ENCODE results near the gene TPSG1.
"Not testable (repeated sequence)": the region's sequence is repeated elsewhere in the genome, so short reads cannot be mapped to it uniquely, and the experiment has no call there.

The TPSG1 gene

GRCh38 chr16:1232049-1232748, 7.1 kb upstream of the TPSG1 start:
- not testable (repeated sequence) for DNase-seq (ENCODE audit: low read depth in 2 of 2, low spot score in 1 of 2)

GRCh38 chr16:1231301-1231700, 6.2 kb upstream of the TPSG1 start:
- not testable (repeated sequence) for DNase-seq (ENCODE audit: low read depth in 2 of 2, low spot score in 1 of 2)

- not testable (repeated sequence) for DNase-seq (ENCODE audit: low read depth in 2 of 2, low spot score in 1 of 2)
Measured at GRCh38 chr16:1230471-1231212, 5.6 kb upstream of the TPSG1 start.

- DNase-seq (ENCODE audit: low read depth in 2 of 2, low spot score in 1 of 2) = not testable (repeated sequence)
Measured at GRCh38 chr16:1230084-1230470, 5.0 kb upstream of the TPSG1 start, which contains the start of gene TPSB2. TSS of gene TPSB2 (minus strand) at chr16:1230184. CDS start at chr16:1229951, 233 bp downstream.

DNA sequence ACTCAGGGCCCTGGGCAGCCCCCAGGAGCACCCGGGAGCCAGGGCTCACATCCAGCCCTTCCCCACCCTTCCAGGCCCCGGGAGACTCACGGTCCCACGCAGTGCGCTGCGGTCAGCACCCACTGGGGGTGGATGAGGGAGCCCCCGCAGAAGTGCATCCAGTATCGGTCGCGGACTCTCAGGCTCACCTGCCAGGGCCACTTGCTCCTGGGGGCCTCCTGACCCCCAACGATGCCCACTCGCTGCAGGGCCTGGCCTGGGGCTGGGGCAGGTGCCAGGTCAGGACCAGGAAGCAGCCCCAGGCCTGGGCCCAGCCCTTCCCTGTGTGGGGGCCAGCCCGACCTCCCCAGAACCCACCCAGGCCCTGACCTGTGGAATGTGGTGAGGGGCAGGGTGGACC, 4.4 kb upstream of the TPSG1 start:
- DNase-seq (ENCODE audit: low read depth in 2 of 2, low spot score in 1 of 2) = not testable (repeated sequence)

- not testable (repeated sequence) for DNase-seq (ENCODE audit: low read depth in 2 of 2, low spot score in 1 of 2)
Measured at GRCh38 chr16:1228227-1228626, 3.2 kb upstream of the TPSG1 start.

DNA sequence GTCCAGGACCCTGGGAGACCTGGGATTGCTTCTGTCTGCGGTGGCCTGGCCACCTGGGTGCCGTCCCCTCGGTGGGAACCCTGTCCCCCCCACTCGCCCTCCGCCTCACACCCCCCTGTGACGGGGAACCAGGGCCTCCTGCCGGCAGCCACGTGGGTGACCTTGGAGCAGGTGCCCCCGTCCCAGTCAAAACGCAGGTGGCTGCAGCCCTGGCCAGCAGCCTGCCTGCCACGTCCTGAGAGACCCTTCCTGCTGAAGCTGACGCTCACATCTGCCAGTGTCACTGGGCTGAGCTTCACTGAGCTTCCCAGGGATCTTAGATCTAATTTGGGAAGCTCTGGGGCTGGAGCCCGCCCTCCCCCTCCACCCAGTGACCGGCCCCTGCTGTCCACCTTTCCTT, 1.6 kb upstream of the TPSG1 start:
- not testable (repeated sequence) for DNase-seq (ENCODE audit: low read depth in 2 of 2, low spot score in 1 of 2)

- not testable (repeated sequence) for DNase-seq (ENCODE audit: low read depth in 2 of 2, low spot score in 1 of 2)
Measured at GRCh38 chr16:1225728-1226311, 752 bp upstream of the TPSG1 start.

- DNase-seq (ENCODE audit: low read depth in 2 of 2, low spot score in 1 of 2) = no peak
Measured at GRCh38 chr16:1224558-1224957, 510 bp downstream of the TPSG1 start.

- no peak for DNase-seq (ENCODE audit: low read depth in 2 of 2, low spot score in 1 of 2)
Measured at GRCh38 chr16:1223355-1224214, 1.5 kb downstream of the TPSG1 start.

- no peak for DNase-seq (ENCODE audit: low read depth in 2 of 2, low spot score in 1 of 2)
Measured at GRCh38 chr16:1222553-1223354, 2.3 kb downstream of the TPSG1 start.

DNA sequence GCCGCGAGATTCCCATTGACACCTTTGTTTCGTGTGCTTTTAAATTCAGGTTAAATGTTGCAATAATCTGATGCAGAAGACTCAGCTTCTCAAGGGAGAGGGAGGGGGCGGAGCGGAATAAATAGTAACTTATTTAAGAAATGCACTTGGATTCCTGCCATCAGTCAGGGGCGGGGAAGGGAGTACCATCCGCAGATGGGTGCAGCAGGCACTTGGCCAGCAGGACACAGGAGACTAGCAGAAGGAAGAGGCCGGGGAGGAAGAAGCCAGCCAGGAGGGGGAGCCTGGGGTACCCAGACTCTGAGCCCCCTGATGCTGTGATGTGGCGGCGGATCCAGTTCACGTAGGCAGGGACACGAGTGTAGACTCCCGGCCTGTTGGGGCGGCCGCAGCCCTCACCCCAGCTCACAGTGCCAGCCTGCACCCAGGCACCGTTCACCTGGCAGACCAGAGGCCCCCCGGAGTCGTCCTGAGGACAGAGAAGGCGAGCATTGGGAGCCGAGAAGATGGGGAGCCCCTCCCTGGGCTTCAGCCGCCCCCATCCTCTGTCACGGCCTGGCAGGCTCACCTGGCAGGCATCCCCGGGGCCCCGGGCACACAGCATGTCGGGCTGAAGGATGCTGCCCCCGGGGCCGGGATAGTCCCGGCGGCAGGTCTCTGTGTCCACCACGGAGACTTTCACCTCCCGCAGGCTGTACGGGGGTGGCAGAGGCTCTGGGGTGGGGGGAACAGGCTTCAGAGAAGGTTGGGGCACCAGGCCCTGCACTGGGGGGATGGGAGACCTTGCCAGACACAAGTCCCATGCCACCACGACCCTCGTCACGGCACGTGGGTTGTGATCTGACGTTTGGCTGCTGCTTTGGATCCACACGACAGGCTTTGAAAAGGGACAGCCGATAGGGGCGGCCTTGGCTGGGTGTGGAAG, 3.2 kb downstream of the TPSG1 start:
- DNase-seq (ENCODE audit: low read depth in 2 of 2, low spot score in 1 of 2) = no peak

DNA sequence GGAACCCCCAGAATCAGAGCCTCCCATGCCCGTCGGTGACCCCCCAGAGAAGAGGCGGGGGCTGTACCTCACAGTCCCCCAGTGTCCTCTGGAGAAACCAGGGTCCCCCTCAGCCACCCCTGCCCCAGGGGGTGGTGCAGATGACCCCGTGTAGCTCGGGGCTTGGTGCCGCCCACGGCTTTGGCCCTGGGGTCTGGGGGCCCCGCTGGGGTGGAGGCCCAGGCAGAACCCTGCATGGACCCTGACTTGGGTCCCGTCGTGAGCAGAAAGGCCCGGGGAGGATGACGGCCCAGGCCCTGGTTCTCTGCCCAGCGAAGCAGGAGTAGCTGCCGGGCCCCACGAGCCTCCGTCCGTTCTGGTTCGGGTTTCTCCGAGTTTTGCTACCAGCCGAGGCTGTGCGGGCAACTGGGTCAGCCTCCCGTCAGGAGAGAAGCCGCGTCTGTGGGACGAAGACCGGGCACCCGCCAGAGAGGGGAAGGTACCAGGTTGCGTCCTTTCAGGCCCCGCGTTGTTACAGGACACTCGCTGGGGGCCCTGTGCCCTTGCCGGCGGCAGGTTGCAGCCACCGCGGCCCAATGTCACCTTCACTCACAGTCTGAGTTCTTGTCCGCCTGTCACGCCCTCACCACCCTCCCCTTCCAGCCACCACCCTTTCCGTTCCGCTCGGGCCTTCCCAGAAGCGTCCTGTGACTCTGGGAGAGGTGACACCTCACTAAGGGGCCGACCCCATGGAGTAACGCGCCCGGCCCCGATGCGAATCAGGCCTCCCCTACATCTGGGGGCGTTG, 4.0 kb downstream of the TPSG1 start:
- no peak for DNase-seq (ENCODE audit: low read depth in 2 of 2, low spot score in 1 of 2)

DNA sequence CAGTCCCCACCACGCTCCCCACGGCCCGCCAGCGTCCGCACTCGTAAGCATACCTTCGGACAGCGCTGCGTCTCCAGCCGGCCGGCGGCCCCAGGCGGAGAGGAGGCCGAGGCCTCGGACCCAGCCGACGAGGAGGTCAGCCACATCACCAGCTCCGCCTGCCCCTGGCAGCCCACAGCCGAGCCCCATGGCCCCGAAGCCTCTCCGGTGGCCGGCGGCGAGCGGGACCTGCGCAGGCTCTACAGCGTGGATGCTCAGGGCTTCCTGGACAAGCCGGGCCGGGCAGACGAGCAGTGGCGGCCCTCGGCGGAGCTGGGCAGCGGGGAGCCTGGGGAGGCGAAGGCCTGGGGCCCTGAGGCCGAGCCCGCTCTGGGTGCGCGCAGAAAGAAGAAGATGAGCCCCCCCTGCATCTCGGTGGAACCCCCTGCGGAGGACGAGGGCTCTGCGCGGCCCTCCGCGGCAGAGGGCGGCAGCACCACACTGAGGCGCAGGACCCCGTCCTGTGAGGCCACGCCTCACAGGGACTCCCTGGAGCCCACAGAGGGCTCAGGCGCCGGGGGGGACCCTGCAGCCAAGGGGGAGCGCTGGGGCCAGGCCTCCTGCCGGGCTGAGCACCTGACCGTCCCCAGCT, 4.9 kb downstream of the TPSG1 start:
- no peak for DNase-seq (ENCODE audit: low read depth in 2 of 2, low spot score in 1 of 2)

DNA sequence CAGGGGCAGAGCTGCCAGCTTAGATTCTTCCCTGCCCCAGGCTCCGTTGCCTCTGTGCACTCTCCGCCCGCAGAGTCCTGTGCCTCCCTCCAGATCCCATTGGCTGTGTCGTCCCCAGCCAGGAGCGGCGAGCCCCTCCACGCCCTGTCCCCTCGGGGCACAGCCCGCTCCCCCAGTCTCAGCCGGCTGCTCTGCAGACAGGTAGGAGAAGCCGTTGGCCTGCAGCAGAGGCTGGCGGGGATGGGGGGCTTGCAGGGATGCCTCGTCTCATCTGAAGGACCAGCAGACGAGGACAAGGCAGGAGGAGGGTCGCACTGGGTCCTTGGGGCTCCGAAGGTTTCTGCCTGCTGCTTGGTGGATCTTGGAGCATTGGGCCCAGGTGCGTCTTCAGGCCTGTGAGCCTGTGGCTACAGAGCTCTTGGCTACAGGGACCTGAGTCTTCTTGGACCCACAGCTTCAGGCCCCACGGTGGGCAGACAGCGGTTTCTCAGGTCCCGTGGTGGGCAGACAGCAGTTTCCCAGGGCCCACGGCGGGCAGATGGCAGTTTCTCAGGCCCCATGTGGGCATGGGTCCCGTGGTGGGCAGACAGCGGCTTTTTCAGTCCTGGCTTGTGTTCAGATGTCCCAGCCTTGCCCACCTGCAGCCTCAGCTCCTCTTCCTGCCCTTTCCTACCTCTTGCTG, 6.0 kb downstream of the TPSG1 start:
- no peak for DNase-seq (ENCODE audit: low read depth in 2 of 2, low spot score in 1 of 2)

- DNase-seq (ENCODE audit: low read depth in 2 of 2, low spot score in 1 of 2) = no peak
Measured at GRCh38 chr16:1218061-1218929, 6.8 kb downstream of the TPSG1 start.

- no peak for DNase-seq (ENCODE audit: low read depth in 2 of 2, low spot score in 1 of 2)
Measured at GRCh38 chr16:1217526-1217925, 7.5 kb downstream of the TPSG1 start.

Data from stimulated activated CD8-positive, alpha-beta memory T cell treated with anti-CD3 and anti-CD28 coated beads, Interleukin-4, amount 100 ng/mL, for 1 hour (primary cell).